ENCODE data around the gene UQCR11.

The UQCR11 gene

GRCh38 chr19:1618157-1619093 lies 13.2 kb upstream of the UQCR11 start:
- H3K79me2 ChIP-seq (ENCODE audit: control insufficient read depth, low read length) = peaks cover 58% of the 10 kb centered on the region
- peak overlapping the region; percentile 48 for H3K4me2 ChIP-seq (ENCODE audit: low read length)
- no peaks in the 10 kb centered on the region for H3K9me3 ChIP-seq (ENCODE audit: control insufficient read depth, insufficient read depth, low read length)
- no peaks in the 10 kb centered on the region for H3K9me2 ChIP-seq (replicated peaks; ENCODE audit: control insufficient read depth, low read length)
- peak overlapping the region; percentile 48 for H3K27ac ChIP-seq (ENCODE audit: low read depth, low read length)
- H3K4me1 ChIP-seq (ENCODE audit: control insufficient read depth, low read length) = peaks cover 88% of the 10 kb centered on the region
- TF ChIP-seq EZH2phosphoT487 (IDR thresholded peaks at IDR 0.05; ENCODE audit: borderline replicate concordance, low read length) (no peak), CTCF (IDR thresholded peaks at IDR 0.05; ENCODE audit: low read depth, low read length, poor library complexity, severe bottlenecking) (peak; percentile 60)
- peaks cover 95% of the 10 kb centered on the region for H3K36me3 ChIP-seq (ENCODE audit: control insufficient read depth, low read length)
- H4K20me1 ChIP-seq (ENCODE audit: control insufficient read depth, insufficient read depth, low read depth, low read length) = peaks cover 6% of the 10 kb centered on the region; the same call in 1 of the 2 replicates
- peaks cover 17% of the 10 kb centered on the region; the same call in 1 of the 2 replicates for H3F3A ChIP-seq (ENCODE audit: control insufficient read depth, insufficient read depth)
- peak overlapping the region; percentile 33 for H3K4me3 ChIP-seq (ENCODE audit: low read length)
- H3K27me3 ChIP-seq (ENCODE audit: control insufficient read depth, low read length) = no peaks in the 10 kb centered on the region

- TF ChIP-seq CTCF (IDR thresholded peaks at IDR 0.05; ENCODE audit: low read depth, low read length, poor library complexity, severe bottlenecking) = no peak
- no peak for TF ChIP-seq EZH2phosphoT487 (IDR thresholded peaks at IDR 0.05; ENCODE audit: borderline replicate concordance, low read length)
- H3K27me3 ChIP-seq (ENCODE audit: control insufficient read depth, low read length) = no peaks in the 10 kb centered on the region
- peak overlapping the region; percentile 48 for H3K4me2 ChIP-seq (ENCODE audit: low read length)
- peaks cover 17% of the 10 kb centered on the region; the same call in 1 of the 2 replicates for H3F3A ChIP-seq (ENCODE audit: control insufficient read depth, insufficient read depth)
- peaks cover 53% of the 10 kb centered on the region for H3K79me2 ChIP-seq (ENCODE audit: control insufficient read depth, low read length)
- peak overlapping the region; percentile 48 for H3K27ac ChIP-seq (ENCODE audit: low read depth, low read length)
- H3K36me3 ChIP-seq (ENCODE audit: control insufficient read depth, low read length) = peaks cover 100% of the 10 kb centered on the region
- peaks cover 6% of the 10 kb centered on the region; the same call in 1 of the 2 replicates for H4K20me1 ChIP-seq (ENCODE audit: control insufficient read depth, insufficient read depth, low read depth, low read length)
- H3K9me3 ChIP-seq (ENCODE audit: control insufficient read depth, insufficient read depth, low read length) = no peaks in the 10 kb centered on the region
- H3K4me1 ChIP-seq (ENCODE audit: control insufficient read depth, low read length) = peaks cover 92% of the 10 kb centered on the region
- H3K9me2 ChIP-seq (replicated peaks; ENCODE audit: control insufficient read depth, low read length) = no peaks in the 10 kb centered on the region
- H3K4me3 ChIP-seq (ENCODE audit: low read length) = peak overlapping the region; percentile 32; the same call in 1 of the 2 replicates
Observed at GRCh38 chr19:1616875-1617274, 11.6 kb upstream of the UQCR11 start.

GRCh38 chr19:1616396-1616795 lies 11.1 kb upstream of the UQCR11 start:
- Histone ChIP-seq H4K20me1 (ENCODE audit: control insufficient read depth, insufficient read depth, low read depth, low read length) (peaks cover 6% of the 10 kb centered on the region; the same call in 1 of the 2 replicates), H3K79me2 (ENCODE audit: control insufficient read depth, low read length) (peaks cover 53% of the 10 kb centered on the region)

More at GRCh38 chr19:1616396-1616795, 11.1 kb upstream of the UQCR11 start:
- Histone ChIP-seq H3F3A (ENCODE audit: control insufficient read depth, insufficient read depth) (peaks cover 19% of the 10 kb centered on the region; the same call in 1 of the 2 replicates), H3K36me3 (ENCODE audit: control insufficient read depth, low read length) (peaks cover 99% of the 10 kb centered on the region), H3K4me1 (ENCODE audit: control insufficient read depth, low read length) (peaks cover 91% of the 10 kb centered on the region), H3K9me3 (ENCODE audit: control insufficient read depth, insufficient read depth, low read length) (no peaks in the 10 kb centered on the region), H3K4me3 (ENCODE audit: low read length) (0 out of 2 replicates have a peak overlapping the region, but pooled peaks have one; percentile 32), H3K27me3 (ENCODE audit: control insufficient read depth, low read length) (no peaks in the 10 kb centered on the region), H3K4me2 (ENCODE audit: low read length) (peak overlapping the region; percentile 48), H3K27ac (ENCODE audit: low read depth, low read length) (peak overlapping the region; percentile 48), H3K9me2 (replicated peaks; ENCODE audit: control insufficient read depth, low read length) (no peaks in the 10 kb centered on the region)
- TF ChIP-seq CTCF (IDR thresholded peaks at IDR 0.05; ENCODE audit: low read depth, low read length, poor library complexity, severe bottlenecking) (no peak), EZH2phosphoT487 (IDR thresholded peaks at IDR 0.05; ENCODE audit: borderline replicate concordance, low read length) (no peak)
